HAP-1 (cell line): ENCODE measurements around the gene ACSL5.
"Not testable (repeated sequence)": the region's sequence is repeated elsewhere in the genome, so short reads cannot be mapped to it uniquely, and the experiment has no call there.

ENCODE experiments used
- DNase-seq, 2 experiments: peaks; one replicate each; pipeline ENCODE4 v3.0.0-alpha.2; 2016 to 2020; ENCODE audit warnings: low spot score in 2 of 2
- H3K27me3 ChIP-seq: fragments of 250-450 bp; sonication (Bioruptor Pico); 2 replicates; pipeline ENCODE4 v1.5.1; 2020; ENCODE audit warnings: low read depth, mild to moderate bottlenecking, moderate library complexity
- H3K36me3 ChIP-seq: fragments of 250-450 bp; sonication (Bioruptor Pico); replicated peaks from 2 replicates; pipeline ENCODE4 v1.5.1; 2020; ENCODE audit warnings: mild to moderate bottlenecking
- H3K4me1 ChIP-seq: fragments of 250-450 bp; sonication (Bioruptor Pico); 2 replicates; pipeline ENCODE4 v1.5.1; 2020; ENCODE audit warnings: mild to moderate bottlenecking
- H3K4me3 ChIP-seq: fragments of 250-450 bp; sonication (Bioruptor Pico); 2 replicates; pipeline ENCODE4 v1.5.1; 2020; ENCODE audit warnings: mild to moderate bottlenecking, moderate library complexity
- H3K9me3 ChIP-seq: fragments of 250-450 bp; sonication (Bioruptor Pico); 2 replicates; pipeline ENCODE4 v1.5.1; 2020; ENCODE audit warnings: mild to moderate bottlenecking, moderate library complexity
- in situ Hi-C: fragments of 300-500 bp; cut with MboI; formaldehyde crosslinking; loops from 3 replicates; pipeline ENCODE4 v1.14.3; 2020; ENCODE audit warnings: low sequenced_read_pairs, inconsistent platforms, mixed read lengths

Gene ACSL5

DNA sequence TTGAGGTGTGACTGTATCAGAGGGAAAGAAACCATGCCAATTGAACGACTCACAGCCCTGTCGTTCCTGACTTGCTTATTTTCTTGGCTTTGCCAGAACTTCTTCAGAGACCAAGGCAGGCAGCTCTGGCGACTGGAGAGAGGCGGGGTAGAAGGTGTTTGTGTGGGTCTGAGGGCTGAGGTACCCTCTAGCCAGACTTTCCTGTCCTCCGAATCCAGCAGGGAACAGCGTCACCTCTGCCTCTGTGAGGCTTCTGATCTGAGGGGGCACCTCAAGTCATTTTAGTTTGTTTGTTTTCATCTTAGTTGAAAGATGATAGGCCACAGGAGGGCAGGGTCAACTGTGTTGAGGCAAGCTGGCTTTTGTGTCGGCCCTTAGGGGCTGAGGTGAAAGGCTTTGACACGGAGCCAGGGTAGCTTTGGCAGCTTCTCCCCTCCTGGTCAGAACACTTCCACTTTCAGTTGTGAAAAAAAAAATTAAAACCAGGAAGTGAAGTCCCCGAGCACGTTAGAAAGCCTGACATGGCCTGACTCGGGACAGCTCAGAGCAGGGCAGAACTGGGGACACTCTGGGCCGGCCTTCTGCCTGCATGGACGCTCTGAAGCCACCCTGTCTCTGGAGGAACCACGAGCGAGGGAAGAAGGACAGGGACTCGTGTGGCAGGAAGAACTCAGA is 1.9 kb downstream of the ACSL5 start:
- no peak overlapping the region for H3K4me3 ChIP-seq
- no peaks in the 10 kb centered on the region for H3K36me3 ChIP-seq
- 0 out of 2 replicates have a peak, but pooled peaks cover 2% of the 10 kb centered on the region for H3K27me3 ChIP-seq
- DNase-seq: no peak
- in situ Hi-C loops: no loop called here
- H3K4me1 ChIP-seq: no peaks in the 10 kb centered on the region
- no peaks in the 10 kb centered on the region for H3K9me3 ChIP-seq

DNA sequence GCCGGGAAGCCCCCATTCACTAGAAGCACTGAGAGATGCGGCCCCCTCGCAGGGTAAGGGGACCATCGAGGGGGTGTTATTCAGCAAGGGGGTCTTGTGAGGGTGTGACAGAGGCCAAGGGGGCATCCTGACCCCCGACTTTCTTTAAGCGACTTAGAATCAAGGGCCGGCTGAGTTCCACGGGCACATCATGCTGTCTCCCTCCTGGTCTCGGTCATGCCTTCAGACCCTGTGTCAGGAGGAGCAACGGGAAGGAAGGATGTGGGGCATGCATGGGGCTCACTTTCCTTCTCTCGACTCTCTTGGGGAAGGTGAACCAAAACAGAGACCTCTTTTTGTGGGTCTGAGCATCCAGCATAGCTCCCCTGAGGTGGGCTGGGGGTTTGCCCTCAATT is 2.5 kb downstream of the ACSL5 start:
- H3K27me3 ChIP-seq: 0 out of 2 replicates have a peak, but pooled peaks cover 2% of the 10 kb centered on the region
- in situ Hi-C loops: no loop called here
- DNase-seq: no peak
- no peaks in the 10 kb centered on the region for H3K4me1 ChIP-seq
- H3K9me3 ChIP-seq: no peaks in the 10 kb centered on the region
- no peaks in the 10 kb centered on the region for H3K36me3 ChIP-seq
- no peak overlapping the region for H3K4me3 ChIP-seq

DNA sequence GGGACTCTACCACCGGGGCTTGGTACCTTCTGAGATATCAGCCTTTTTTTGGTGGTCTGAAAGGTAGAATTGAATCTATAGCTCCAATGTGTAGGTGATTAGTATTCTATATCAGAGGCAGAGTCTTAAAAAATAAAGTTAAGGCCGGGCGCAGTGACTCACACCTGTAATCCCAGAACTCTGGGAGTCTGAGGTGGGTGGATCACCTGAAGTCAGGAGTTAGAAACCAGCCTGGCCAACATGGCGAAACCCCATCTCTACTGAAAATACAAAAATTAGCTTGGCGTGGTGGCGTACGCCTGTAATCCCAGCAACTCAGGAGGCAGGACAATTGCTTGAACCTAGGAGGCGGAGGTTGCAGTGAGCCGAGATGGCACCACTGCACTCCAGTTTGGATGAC is 3.2 kb downstream of the ACSL5 start:
- H3K27me3 ChIP-seq, H3K4me3 ChIP-seq, H3K9me3 ChIP-seq, H3K4me1 ChIP-seq, DNase-seq, H3K36me3 ChIP-seq, in situ Hi-C loops: not testable (repeated sequence)

DNA sequence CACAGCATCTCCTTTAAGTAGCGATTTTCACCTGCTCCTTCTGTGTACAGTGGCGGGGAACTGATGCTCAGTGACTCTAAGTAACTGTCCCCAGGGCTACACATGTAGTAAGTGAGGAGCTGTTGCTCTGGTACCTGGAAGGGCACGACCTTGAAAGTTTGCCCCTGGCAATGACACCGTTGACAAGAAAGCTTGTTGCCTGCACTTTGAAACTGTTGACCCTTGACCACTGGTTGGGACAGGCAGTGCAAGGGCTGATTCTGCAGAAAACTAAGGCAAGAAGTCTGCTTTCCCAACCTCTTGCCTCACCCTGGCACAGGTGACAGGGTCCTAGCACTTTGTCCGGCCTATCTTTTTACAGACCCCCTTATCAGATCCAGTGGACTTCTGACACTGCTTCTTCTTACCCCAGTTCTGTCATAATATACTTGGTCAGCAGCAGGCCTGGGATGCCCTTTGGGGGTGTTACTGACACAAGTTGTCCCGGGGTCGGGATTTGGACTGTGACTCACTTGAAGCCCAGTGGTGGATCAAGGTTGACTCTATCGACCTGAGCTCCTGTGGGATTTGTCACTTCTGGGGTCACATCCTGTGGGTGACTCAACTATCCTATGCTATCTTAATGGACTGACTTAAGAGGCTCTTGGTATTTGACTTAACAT is 5.8 kb downstream of the ACSL5 start:
- in situ Hi-C loops: no loop called here
- H3K4me1 ChIP-seq: no peaks in the 10 kb centered on the region
- no peaks in the 10 kb centered on the region for H3K36me3 ChIP-seq
- 0 out of 2 replicates have a peak, but pooled peaks cover 2% of the 10 kb centered on the region for H3K27me3 ChIP-seq
- DNase-seq: no peak
- H3K4me3 ChIP-seq: no peak overlapping the region
- no peaks in the 10 kb centered on the region for H3K9me3 ChIP-seq

DNA sequence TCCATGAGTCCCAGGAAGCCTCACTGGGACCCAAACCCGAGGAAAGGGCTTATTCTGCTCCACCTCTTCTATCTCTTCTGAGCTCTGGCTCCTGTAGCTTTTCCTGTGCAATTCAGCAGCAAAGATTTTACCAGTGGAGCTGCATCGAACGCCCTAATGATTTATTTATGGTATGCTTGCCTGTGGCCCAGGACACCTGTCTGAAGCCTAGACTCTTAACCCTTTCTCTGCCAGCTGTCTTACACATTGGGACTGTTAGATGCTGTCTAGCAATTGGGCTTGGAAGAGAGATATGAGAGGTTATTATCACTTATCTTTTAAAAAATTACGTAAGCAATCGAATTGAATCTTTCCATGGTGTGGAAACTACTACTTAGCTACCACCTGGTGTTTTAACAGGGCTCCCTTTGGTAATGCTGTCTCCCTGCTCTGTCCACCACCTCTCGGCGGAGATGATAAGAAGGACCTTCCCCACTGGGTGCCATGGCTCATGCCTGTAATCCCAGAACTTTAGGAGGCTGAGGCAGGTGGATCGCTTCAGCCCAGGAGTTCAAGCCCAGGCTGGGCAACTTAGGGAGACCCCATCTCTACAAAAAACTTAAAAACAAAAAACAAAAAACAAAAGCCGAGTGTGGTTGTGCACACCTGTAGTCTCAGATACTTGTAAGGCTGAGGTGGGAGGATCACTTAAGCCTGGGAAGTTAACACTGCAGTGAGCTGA is 8.8 kb downstream of the ACSL5 start:
- Histone ChIP-seq H3K4me3 (no peak overlapping the region), H3K27me3 (no peaks in the 10 kb centered on the region), H3K4me1 (no peaks in the 10 kb centered on the region), H3K36me3 (no peaks in the 10 kb centered on the region), H3K9me3 (no peaks in the 10 kb centered on the region)
- in situ Hi-C loops: no loop called here
- no peak for DNase-seq

DNA sequence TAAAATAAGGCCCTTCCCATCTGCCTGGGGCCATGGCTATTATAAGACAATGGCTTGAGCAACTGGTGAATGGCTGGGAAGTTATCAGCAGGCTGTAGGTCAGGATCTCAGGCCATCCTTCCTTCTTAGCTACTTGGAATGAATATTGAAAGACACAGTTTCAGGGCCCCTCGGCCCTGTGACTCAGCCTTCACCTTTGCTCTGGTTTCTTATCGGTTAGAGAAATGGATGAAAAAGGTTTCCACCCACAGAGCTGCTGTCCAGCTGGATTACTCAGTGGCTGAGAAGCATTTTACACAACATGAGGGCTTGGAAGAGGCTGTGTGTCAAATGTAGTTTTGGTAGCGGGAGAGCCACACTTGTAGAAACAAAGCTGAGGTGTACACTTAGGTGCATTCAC is 9.4 kb downstream of the ACSL5 start:
- Histone ChIP-seq H3K4me1 (no peaks in the 10 kb centered on the region), H3K4me3 (no peak overlapping the region), H3K27me3 (no peaks in the 10 kb centered on the region), H3K36me3 (no peaks in the 10 kb centered on the region), H3K9me3 (no peaks in the 10 kb centered on the region)
- in situ Hi-C loops: no loop called here
- no peak for DNase-seq

DNA sequence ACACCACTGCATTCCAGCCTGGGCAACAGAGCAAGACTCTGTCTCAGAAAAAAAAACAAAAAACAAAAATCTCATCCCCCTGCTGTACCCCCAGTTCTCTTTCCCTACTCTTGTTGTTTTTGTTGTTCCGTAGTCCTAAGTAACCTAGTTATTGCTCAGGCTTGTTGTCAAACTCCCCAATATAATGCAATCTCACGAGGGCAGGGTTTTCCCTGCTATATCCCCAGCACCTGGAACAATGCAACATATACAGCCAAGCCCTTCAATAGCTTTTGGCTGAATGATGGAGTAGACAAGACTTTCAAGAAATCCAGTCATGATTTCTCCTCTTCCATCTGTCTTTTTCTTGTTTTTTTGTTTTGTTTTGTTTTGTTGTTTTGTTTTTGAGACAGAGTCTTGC is 10.2 kb downstream of the ACSL5 start:
- no peak for DNase-seq
- H3K4me3 ChIP-seq: no peak overlapping the region
- H3K9me3 ChIP-seq: no peaks in the 10 kb centered on the region
- no peaks in the 10 kb centered on the region for H3K27me3 ChIP-seq
- in situ Hi-C loops: no loop called here
- H3K4me1 ChIP-seq: no peaks in the 10 kb centered on the region
- no peaks in the 10 kb centered on the region for H3K36me3 ChIP-seq

DNA sequence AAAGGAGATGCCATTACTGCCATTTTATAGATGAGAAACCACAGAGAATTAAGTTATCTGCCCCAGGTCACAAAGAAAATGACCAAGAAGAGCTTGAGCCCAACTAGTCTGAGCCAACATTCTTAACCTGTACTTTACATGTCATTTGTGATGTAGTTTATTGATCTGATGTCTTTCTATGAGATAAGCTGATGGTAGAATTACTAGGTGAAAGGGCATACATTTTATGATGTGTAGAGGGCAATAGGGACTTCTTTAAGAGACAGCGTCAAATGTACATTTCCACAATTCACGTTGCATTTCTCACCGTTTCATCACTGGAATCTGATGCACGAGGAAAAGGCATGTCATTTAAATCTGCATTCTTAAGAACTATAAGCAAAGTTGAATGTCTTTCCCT is 11.3 kb downstream of the ACSL5 start:
- in situ Hi-C loops: no loop called here
- no peaks in the 10 kb centered on the region for H3K4me1 ChIP-seq

DNA sequence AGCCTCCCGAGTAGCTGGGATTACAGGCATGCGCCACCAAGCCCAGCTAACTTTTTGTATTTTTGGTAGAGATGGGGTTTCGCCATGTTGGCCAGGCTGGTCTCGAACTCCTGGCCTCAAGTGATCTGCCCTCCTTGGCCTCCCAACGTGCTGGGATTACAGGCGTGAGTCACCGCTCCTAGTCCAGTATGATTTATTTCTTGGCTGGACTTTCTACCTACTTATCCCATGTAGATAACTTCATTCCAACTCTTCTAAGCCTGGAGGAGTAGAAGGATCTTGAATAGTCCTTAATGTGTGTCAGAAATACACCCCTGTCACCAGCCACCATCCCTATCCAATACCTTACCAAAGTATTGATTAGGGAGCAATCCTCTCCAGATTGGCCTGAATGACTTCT is 14.1 kb downstream of the ACSL5 start:
- H3K4me1 ChIP-seq, DNase-seq, H3K4me3 ChIP-seq, H3K9me3 ChIP-seq, H3K36me3 ChIP-seq, in situ Hi-C loops, H3K27me3 ChIP-seq: not testable (repeated sequence)

More for the DNA sequence above, 11.3 kb downstream of the ACSL5 start:
- Histone ChIP-seq H3K9me3 (no peaks in the 10 kb centered on the region), H3K4me3 (no peak overlapping the region), H3K36me3 (no peaks in the 10 kb centered on the region), H3K27me3 (no peaks in the 10 kb centered on the region)
- no peak for DNase-seq

DNA sequence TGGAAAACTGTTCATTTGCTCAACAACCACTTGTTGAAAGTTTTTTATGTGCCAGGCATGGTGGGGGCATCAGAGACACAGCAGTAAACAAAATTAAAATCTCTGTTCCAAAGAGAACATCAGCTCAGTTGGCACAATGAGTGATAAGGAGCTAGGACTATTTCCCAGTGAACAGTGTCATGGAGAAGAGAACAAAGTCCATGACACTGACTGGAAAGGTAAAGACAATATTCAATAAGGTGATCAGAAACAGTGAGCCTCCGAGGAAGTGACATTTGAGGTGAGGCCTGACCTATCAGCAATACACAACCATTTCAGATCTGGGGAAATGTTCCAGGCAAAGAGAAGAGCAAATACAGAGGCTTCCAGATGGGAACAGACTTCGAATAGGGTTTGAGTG is 14.6 kb downstream of the ACSL5 start:
- H3K4me1 ChIP-seq: no peaks in the 10 kb centered on the region
- H3K4me3 ChIP-seq: no peak overlapping the region
- no peaks in the 10 kb centered on the region for H3K9me3 ChIP-seq
- in situ Hi-C loops: no loop called here
- H3K27me3 ChIP-seq: no peaks in the 10 kb centered on the region; the same call in 1 of the 2 replicates
- no peak for DNase-seq
- no peaks in the 10 kb centered on the region for H3K36me3 ChIP-seq

DNA sequence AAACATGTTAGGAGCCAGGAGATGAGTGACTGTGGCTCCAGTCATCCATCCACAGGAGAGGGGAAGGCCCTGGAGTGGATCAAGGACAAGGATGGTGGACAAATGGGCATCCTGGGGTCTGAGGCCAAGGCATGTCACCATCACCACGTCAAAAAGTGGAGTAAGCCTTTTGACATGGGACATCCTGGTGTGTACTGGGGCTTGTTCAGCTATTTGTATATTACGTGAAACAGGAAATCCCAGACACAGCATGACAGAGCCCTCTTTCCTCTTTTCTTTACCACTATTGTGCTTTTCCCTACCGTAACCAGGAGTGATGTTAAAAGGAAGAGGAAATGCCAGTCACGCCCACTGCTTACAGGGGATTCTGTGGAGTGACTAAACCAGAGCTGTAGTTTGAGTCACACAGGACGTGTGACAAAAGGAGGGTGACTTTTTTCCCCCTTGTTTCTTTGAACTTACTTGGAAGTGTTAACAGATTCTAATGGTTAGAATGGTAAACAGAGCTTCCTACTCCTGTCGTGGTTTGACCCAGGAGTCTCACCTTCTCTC is 15.4 kb downstream of the ACSL5 start:
- H3K4me3 ChIP-seq: no peak overlapping the region
- in situ Hi-C loops: no loop called here
- no peak for DNase-seq
- no peaks in the 10 kb centered on the region for H3K36me3 ChIP-seq
- no peaks in the 10 kb centered on the region for H3K4me1 ChIP-seq
- no peaks in the 10 kb centered on the region for H3K9me3 ChIP-seq
- no peaks in the 10 kb centered on the region; the same call in 1 of the 2 replicates for H3K27me3 ChIP-seq

DNA sequence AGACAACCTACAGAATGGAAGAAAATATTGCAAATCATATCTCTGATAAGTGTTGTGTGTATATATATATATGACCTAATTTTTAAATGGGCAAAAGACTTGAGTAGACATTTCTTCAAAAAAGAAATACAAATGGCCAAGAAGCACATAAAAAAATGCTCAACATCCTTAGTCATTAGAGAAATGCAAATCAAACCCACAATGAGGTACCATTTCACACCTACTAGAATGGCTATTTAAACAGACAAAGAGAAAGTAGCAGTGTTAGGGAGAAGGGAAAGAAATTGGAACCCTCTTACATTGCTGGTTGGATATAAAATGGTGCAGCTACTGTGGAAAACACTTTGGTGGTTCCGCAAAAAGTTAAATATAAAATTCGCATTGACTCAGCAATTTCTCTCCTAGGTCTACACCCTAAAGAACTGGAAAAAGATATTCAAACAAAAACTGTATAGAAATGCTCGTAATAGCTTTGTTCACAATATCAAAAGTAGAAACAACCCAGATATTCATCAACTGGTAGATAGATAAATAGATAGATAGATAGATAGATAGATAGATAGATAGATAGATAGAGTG is 16.3 kb downstream of the ACSL5 start:
- Histone ChIP-seq H3K36me3 (no peaks in the 10 kb centered on the region), H3K27me3 (peaks cover 2% of the 10 kb centered on the region), H3K4me1 (no peaks in the 10 kb centered on the region), H3K4me3 (no peak overlapping the region), H3K9me3 (no peaks in the 10 kb centered on the region)
- DNase-seq: no peak
- in situ Hi-C loops: no loop called here

DNA sequence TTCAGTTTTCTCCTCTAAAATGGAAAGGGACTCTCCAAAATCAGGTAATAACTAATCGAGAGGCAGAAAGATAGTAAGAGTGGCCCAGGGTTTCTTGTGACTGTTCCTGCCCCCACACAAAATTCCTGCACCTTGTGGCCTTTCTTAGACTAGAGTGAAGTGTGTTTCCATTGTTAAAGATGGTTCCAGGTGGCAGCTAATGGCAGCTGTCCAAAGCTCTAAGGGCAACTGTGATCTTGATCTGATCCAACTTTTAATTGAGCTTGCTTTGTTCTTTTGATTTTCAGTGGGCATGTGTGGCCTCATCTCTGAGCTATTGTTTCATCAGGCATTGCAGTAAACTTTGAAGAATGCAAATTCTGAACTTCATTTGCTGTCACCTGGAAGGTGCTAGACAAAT is 19.4 kb downstream of the ACSL5 start:
- DNase-seq: no peak
- H3K36me3 ChIP-seq: no peaks in the 10 kb centered on the region
- in situ Hi-C loops: no loop called here
- peaks cover 11% of the 10 kb centered on the region for H3K27me3 ChIP-seq
- no peak overlapping the region for H3K4me3 ChIP-seq
- no peaks in the 10 kb centered on the region for H3K4me1 ChIP-seq
- no peaks in the 10 kb centered on the region for H3K9me3 ChIP-seq

DNA sequence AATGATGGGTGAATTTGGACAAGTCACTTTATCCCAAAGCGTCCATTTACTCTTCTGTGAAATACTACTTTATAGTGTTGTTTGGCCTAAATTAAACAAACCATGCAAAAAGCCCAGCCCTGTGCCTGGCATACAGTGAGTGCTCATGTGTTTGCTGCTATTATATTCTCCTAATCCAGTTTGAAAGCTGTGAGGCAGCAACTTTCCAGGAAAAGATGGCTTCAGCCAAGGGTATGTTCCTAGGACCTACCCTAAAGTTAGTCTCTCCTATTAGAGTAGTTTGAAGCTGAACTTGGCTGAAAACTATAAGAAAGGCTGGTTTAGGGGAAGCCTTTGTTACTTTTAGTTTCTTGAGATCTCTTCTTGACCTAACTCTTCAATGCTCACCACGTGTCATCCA is 19.9 kb downstream of the ACSL5 start:
- Histone ChIP-seq H3K4me1 (no peaks in the 10 kb centered on the region), H3K36me3 (no peaks in the 10 kb centered on the region), H3K9me3 (no peaks in the 10 kb centered on the region), H3K4me3 (no peak overlapping the region), H3K27me3 (peaks cover 11% of the 10 kb centered on the region)
- no peak for DNase-seq
- in situ Hi-C loops: no loop called here
